Endothelial cell of umbilical vein (primary cell): ENCODE results near the gene SPATA18. TPM values are rescaled to one million over a fixed set of nuclear protein-coding genes. Genes with fewer than 3 reads are reported as not detected.

Experiments
- BruUV-seq: library from RNA; stranded (reverse); fragments of 400-500 nt; replicated peaks from 2 replicates; lab custom pipeline; 2021; lab: Mats Ljungman, UMichigan
- CTCF ChIA-PET: fragments of 300-600, 350-600 bp; sonication (Branson Sonifier 250); formaldehyde crosslinking; loops from one replicate; lab custom pipeline; 2021; ENCODE audit warnings: antibody characterized with exemption, inconsistent platforms; lab: Charles Lee
- POLR2A ChIA-PET: fragments of 300-600, 350-600 bp; sonication (Branson Sonifier 250); formaldehyde crosslinking; loops from one replicate; lab custom pipeline; 2021; ENCODE audit warnings: antibody characterized with exemption, inconsistent platforms; lab: Charles Lee
- DNase-seq: peaks from one replicate; pipeline ENCODE4 v3.0.0-alpha.2; 2011; ENCODE audit warnings: low read depth, low spot score
- FAIRE-seq: peaks from 2 replicates; lab custom pipeline; 2011; peaks lifted over from hg19 to GRCh38; lab: Jason Lieb, UNC
- H2AFZ ChIP-seq: 2 replicates; pipeline ENCODE4 v1.6.0; 2012; ENCODE audit warnings: low read depth, low read length, control low read depth, inconsistent platforms
- H3K27ac ChIP-seq: 2 replicates; pipeline ENCODE4 v1.5.1; 2011; ENCODE audit warnings: low read depth, mild to moderate bottlenecking, control low read depth, low read length, moderate library complexity; ENCODE audit not compliant: insufficient read depth
- H3K27me3 ChIP-seq, 2 experiments: 2 replicates each; pipeline versions ENCODE4 v1.6.0 to v1.6.1; 2011; ENCODE audit warnings: low read length in 2 of 2, mixed read lengths in 1 of 2; ENCODE audit not compliant: control insufficient read depth in 2 of 2, insufficient read depth in 2 of 2
- H3K36me3 ChIP-seq, 2 experiments: 2 replicates in 1 of 2; 3 replicates in 1 of 2; pipeline ENCODE4 v1.5.1; 2011; ENCODE audit warnings: low read length in 2 of 2, mild to moderate bottlenecking in 1 of 2, moderate library complexity in 1 of 2; ENCODE audit not compliant: control insufficient read depth in 2 of 2, insufficient read depth in 2 of 2; ENCODE audit errors: extremely low read depth in 1 of 2
- H3K4me1 ChIP-seq: 3 replicates; pipeline ENCODE4 v1.5.1; 2011; ENCODE audit warnings: mild to moderate bottlenecking, low read length; ENCODE audit not compliant: control insufficient read depth, insufficient read depth; ENCODE audit errors: extremely low read depth
- H3K4me2 ChIP-seq: 2 replicates; pipeline ENCODE4 v1.6.1; 2011; ENCODE audit warnings: low read length, control low read depth, mixed read lengths; ENCODE audit not compliant: insufficient read depth
- H3K4me3 ChIP-seq, 3 experiments: fragments of 200-600 bp in 1 of 3; sonication (generic), shearing (Covaris generic) in 1 of 3; replicated peaks in 1 of 3; 2 replicates each; pipeline ENCODE4 v1.5.1; 2011 to 2016; ENCODE audit warnings: control low read depth in 3 of 3, low read length in 3 of 3, mild to moderate bottlenecking in 2 of 3, inconsistent platforms in 1 of 3, low read depth in 1 of 3, moderate library complexity in 1 of 3; ENCODE audit not compliant: insufficient read depth in 1 of 3
- H3K79me2 ChIP-seq: 2 replicates; pipeline ENCODE4 v1.6.0; 2012; ENCODE audit warnings: low read length, inconsistent platforms; ENCODE audit not compliant: control insufficient read depth, insufficient read depth
- H3K9ac ChIP-seq: replicated peaks from 2 replicates; pipeline ENCODE3; 2011; ENCODE audit warnings: low read length, control low read depth; ENCODE audit not compliant: insufficient read depth; ENCODE audit errors: extremely low read depth
- H3K9me1 ChIP-seq: replicated peaks from 3 replicates; pipeline ENCODE4 v1.6.0; 2011; ENCODE audit warnings: mild to moderate bottlenecking, low read length; ENCODE audit not compliant: control insufficient read depth, insufficient read depth; ENCODE audit errors: extremely low read depth
- H3K9me3 ChIP-seq: replicated peaks from 2 replicates; pipeline ENCODE4 v1.5.1; 2012; ENCODE audit warnings: low read length, inconsistent platforms; ENCODE audit not compliant: control insufficient read depth, insufficient read depth
- H4K20me1 ChIP-seq: replicated peaks from 2 replicates; pipeline ENCODE3; 2011; ENCODE audit warnings: mild to moderate bottlenecking, low read length; ENCODE audit not compliant: control insufficient read depth, insufficient read depth; ENCODE audit errors: extremely low read depth
- CTCF ChIP-seq, 2 donors: IDR thresholded peaks; 1 replicate in 1 of 2; 2 replicates in 1 of 2; pipeline ENCODE4 v1.5.1; 2011; ENCODE audit warnings: low read length in 2 of 2, mild to moderate bottlenecking in 2 of 2, moderate library complexity in 2 of 2, control low read depth in 1 of 2, inconsistent platforms in 1 of 2, low read depth in 1 of 2; ENCODE audit not compliant: insufficient read depth in 1 of 2; ENCODE audit errors: extremely low read depth in 1 of 2
- EZH2 ChIP-seq: IDR thresholded peaks from 2 replicates; pipeline ENCODE4 v1.6.1; 2012; ENCODE audit warnings: borderline replicate concordance, low read depth, mild to moderate bottlenecking, moderate library complexity, low read length, inconsistent platforms; ENCODE audit not compliant: severe bottlenecking
- FOS ChIP-seq: IDR thresholded peaks from 2 replicates; pipeline ENCODE4 v1.6.1; 2011; ENCODE audit warnings: mild to moderate bottlenecking, low read length, moderate library complexity, borderline replicate concordance; ENCODE audit not compliant: insufficient read depth
- GATA2 ChIP-seq: IDR thresholded peaks from 2 replicates; pipeline ENCODE4 v1.7.0; 2011; ENCODE audit warnings: low read depth, mild to moderate bottlenecking, moderate library complexity, mixed read lengths, low read length; ENCODE audit not compliant: insufficient read length, insufficient read depth
- JUN ChIP-seq: IDR thresholded peaks from 2 replicates; pipeline ENCODE4 v1.6.1; 2011; ENCODE audit warnings: borderline replicate concordance, low read depth; ENCODE audit not compliant: insufficient read length, insufficient read depth
- MAX ChIP-seq: IDR thresholded peaks from 2 replicates; pipeline ENCODE4 v1.6.1; 2011; ENCODE audit not compliant: insufficient read depth, insufficient read length
- MYC ChIP-seq: IDR thresholded peaks from one replicate; pipeline ENCODE4 v1.6.1; 2011; ENCODE audit warnings: mild to moderate bottlenecking, low read depth, low read length
- POLR2A ChIP-seq: IDR thresholded peaks from 2 replicates; pipeline ENCODE4 v1.6.1; 2012; ENCODE audit warnings: low read depth, mild to moderate bottlenecking, control low read depth, low read length
- POLR2AphosphoS5 ChIP-seq: IDR thresholded peaks from 2 replicates; pipeline ENCODE4 v1.6.1; 2012; ENCODE audit warnings: low read depth, mild to moderate bottlenecking, control low read depth, low read length, moderate library complexity; ENCODE audit not compliant: insufficient read depth
- dilution Hi-C: fragments of 300-500 bp; cut with MboI; formaldehyde crosslinking; loops from one replicate; pipeline ENCODE4 v1.15.0; 2019; ENCODE audit warnings: low sequenced_read_pairs; ENCODE audit not compliant: extremely low pct_ligation_motif_present
- intact Hi-C: fragments of 100-400 bp; cut with micrococcal nuclease; formaldehyde crosslinking; loops from one replicate; pipeline ENCODE4 v1.10.0; 2022
- polyA plus RNA-seq, 4 experiments: library from polyadenylated mRNA; depleted of rRNA in 3 of 4; stranded (reverse) in 3 of 4; unstranded in 1 of 4; fragments of >200 nt; gene quantifications; 2 replicates each; pipeline versions ENCODE4 v1.2.1 to v1.2.3, GENCODE V29; 2011 to 2012; ENCODE audit warnings: missing spikeins in 1 of 4
- total RNA-seq: library from RNA; stranded (reverse); gene quantifications from 2 replicates; pipeline ENCODE4 v1.2.3, GENCODE V29; 2021

The SPATA18 gene
- total and polyA plus RNA-seq, 2 donors (not counting 3 experiments of a cell fraction or from before 2014, with no cell fraction given): 2.7 to 4.6 TPM

GRCh38 chr4:52111995-52112394 lies 60.9 kb downstream of the SPATA18 start:
- Histone ChIP-seq H2AFZ (no peak overlapping the region), H3K9me3 (no peaks in the 10 kb centered on the region), H3K36me3 (no peaks in the 10 kb centered on the region), H3K9me1 (no peaks in the 10 kb centered on the region), H3K4me1 (no peaks in the 10 kb centered on the region), H3K27ac (no peak overlapping the region), H3K79me2 (no peaks in the 10 kb centered on the region), H3K4me2 (no peak overlapping the region), H4K20me1 (no peaks in the 10 kb centered on the region), H3K9ac (no peak overlapping the region), H3K27me3 (no peaks in the 10 kb centered on the region), H3K4me3 (no peak overlapping the region)
- ChIA-PET POLR2A (no interaction called here), CTCF (no interaction called here)
- no peak for DNase-seq
- BruUV-seq: no TSS peak
- no peak for FAIRE-seq
- intact Hi-C loops: no loop called here
- TF ChIP-seq MAX: no peak
- TF ChIP-seq EZH2: no peak
- no peak for TF ChIP-seq GATA2
- TF ChIP-seq FOS: no peak
- TF ChIP-seq JUN: no peak
- TF ChIP-seq MYC: no peak
- no peak for TF ChIP-seq CTCF (IDR thresholded peaks at IDR 0.05; ENCODE audit: extremely low read depth in 1 of 2, insufficient read depth in 1 of 2, low read depth in 1 of 2, low read length in 2 of 2)
- no peak for TF ChIP-seq POLR2AphosphoS5
- TF ChIP-seq POLR2A: no peak
- dilution Hi-C loops: no loop called here
